ENCODE data around the gene TTC23L.

- TF ChIP-seq, protein P1, sequence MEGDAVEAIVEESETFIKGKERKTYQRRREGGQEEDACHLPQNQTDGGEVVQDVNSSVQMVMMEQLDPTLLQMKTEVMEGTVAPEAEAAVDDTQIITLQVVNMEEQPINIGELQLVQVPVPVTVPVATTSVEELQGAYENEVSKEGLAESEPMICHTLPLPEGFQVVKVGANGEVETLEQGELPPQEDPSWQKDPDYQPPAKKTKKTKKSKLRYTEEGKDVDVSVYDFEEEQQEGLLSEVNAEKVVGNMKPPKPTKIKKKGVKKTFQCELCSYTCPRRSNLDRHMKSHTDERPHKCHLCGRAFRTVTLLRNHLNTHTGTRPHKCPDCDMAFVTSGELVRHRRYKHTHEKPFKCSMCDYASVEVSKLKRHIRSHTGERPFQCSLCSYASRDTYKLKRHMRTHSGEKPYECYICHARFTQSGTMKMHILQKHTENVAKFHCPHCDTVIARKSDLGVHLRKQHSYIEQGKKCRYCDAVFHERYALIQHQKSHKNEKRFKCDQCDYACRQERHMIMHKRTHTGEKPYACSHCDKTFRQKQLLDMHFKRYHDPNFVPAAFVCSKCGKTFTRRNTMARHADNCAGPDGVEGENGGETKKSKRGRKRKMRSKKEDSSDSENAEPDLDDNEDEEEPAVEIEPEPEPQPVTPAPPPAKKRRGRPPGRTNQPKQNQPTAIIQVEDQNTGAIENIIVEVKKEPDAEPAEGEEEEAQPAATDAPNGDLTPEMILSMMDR (IDR thresholded peaks at IDR 0.05 in 4 of 5, conservative IDR thresholded peaks at IDR 0.05 in 1 of 5): no peak
- TF ChIP-seq POLR2A (IDR thresholded peaks at IDR 0.05): no peak
Observed at GRCh38 chr5:34930462-34930844, 91.5 kb downstream of the TTC23L start.

All from gastrocnemius medialis (tissue), 4 donors.